C4-2B (cell line): ENCODE measurements around the gene GNPAT.

ENCODE experiments used
- H3K27ac ChIP-seq: fragments of 450-650 bp; 2 replicates; pipeline ENCODE4 v1.5.1; 2017
- ZFX ChIP-seq: fragments of 450-650 bp; IDR thresholded peaks from 2 replicates; pipeline ENCODE4 v1.6.1; 2017
- TF ChIP-seq, protein P1 (sequence below): fragments of 450-650 bp; conservative IDR thresholded peaks from 2 replicates; pipeline ENCODE4 v1.5.1; 2017; ENCODE audit warnings: mild to moderate bottlenecking

GNPAT gene

DNA sequence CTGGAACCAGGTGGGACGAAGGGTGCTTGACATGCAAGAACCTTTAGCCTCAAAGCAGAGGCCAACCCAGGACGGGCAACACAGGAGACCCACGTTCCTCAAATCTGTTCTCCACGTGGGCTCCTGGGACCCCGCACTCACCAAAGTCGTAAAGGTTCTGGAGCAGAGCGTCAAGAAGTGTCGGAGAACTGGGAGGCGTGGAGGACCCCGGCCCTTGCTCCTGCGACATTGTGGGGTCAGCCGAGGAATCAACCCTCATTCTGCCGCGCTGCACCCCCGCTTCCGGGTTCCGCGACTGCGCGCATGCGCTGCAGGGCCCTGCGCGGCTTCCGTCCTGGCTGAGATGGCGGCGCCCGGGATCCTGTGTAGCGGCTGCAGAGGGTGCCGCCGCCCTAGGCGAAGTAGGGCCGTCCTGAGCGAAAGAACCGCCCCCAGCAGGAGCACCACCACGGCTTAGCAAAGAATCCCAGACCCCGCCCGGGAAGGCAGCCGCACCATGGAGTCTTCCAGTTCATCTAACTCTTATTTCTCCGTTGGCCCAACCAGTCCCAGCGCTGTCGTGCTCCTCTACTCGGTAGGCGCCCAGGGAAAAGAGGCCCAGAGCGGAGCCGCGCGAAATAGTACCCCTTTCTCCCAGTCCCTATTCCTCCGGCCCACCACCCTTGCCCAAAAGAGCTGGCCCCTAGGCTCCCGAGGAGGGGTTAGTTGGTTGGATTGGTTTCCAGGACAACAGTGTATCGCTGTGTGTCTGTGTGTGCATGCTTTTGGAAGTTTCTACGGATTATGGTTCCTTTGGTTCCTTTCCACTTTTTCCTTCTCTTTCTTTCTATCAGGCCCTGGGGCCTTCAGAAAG is at the start of gene GNPAT:
Gene GNPAT (plus strand): TSS at position 330 of the 853 bp plus-strand sequence. CDS start 167 bp downstream, at position 497.
- H3K27ac ChIP-seq: peak within 1 kb of the TSS; percentile 84
- TF ChIP-seq, protein P1, sequence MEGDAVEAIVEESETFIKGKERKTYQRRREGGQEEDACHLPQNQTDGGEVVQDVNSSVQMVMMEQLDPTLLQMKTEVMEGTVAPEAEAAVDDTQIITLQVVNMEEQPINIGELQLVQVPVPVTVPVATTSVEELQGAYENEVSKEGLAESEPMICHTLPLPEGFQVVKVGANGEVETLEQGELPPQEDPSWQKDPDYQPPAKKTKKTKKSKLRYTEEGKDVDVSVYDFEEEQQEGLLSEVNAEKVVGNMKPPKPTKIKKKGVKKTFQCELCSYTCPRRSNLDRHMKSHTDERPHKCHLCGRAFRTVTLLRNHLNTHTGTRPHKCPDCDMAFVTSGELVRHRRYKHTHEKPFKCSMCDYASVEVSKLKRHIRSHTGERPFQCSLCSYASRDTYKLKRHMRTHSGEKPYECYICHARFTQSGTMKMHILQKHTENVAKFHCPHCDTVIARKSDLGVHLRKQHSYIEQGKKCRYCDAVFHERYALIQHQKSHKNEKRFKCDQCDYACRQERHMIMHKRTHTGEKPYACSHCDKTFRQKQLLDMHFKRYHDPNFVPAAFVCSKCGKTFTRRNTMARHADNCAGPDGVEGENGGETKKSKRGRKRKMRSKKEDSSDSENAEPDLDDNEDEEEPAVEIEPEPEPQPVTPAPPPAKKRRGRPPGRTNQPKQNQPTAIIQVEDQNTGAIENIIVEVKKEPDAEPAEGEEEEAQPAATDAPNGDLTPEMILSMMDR: no peak
- TF ChIP-seq ZFX: peak; percentile 75

DNA sequence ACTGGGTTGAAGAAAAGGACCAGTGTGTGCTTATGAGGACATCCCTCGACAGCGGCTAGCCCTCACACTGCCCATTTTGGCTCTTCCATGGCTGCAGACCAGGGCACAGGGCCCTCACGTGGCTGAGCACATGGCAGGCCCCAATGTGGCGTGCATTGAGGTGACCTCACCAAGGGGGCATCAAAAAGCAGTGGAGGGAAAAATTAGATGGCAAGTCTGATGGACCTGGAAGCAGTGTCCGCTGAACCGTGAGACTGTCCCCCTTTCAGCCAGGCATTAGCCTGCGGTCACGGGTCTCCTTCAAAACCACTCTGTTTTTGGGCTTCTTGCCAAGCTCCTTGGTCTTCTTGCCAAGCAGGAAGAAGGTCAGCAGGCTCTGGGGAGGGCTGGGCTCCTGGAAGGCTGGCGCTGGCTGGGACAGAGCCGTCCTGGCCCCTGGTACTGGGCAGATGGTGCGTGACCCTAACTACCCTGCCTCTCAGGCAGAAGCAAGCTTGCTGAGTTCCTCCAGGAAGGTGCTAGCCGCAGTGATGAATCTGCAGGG is 48.3 kb upstream of the GNPAT start:
- H3K27ac ChIP-seq: no peak overlapping the region
- no peak for TF ChIP-seq ZFX
- TF ChIP-seq, protein P1: no peak

DNA sequence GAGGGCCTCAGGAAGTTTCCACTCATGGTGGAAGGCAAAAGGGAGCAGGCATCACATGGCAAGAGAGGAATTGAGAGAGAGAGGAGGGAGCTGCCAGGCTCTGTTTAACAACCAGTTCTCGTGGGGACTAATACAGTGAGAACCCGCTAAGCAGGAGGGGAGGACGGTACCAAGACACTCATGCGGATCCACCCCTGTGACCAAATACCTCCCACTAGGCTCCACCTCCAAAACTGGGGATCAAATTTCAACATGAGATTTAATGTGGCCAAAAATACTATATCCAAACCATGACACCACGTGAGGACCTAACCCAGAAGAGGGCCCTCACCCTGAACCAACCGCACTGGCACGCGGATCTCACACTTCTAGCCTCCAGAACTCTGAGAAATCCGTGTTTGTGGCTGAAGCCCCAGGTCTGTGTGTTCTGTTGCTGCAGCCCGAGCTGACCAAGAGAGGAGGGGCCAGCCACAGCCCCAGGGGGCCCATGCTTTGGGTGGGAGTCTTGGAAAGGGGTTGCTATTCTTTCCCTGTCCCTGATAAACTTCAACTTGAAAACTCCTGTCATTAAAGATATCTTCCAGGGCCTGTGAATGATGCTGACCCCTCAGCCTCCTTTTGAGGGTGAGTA is 47.2 kb upstream of the GNPAT start:
- no peak overlapping the region for H3K27ac ChIP-seq
- TF ChIP-seq, protein P1: no peak
- TF ChIP-seq ZFX: no peak

DNA sequence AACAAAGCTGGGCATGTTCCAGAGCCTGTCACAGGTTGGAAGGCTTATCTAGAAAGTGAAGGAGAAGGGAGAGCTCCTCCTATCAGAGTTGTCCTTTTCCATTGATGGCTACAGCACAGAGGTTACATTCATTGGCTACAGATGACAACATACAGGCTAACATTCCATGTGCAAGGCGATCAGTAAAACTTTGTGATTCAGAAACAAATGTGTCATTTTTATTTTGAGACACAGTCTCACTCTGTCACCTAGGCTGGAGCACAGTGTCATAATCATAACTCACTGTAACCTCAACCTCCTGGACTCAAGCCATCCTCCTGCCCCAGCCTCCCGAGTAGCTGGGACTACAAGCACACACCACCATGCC is 46.6 kb upstream of the GNPAT start:
- no peak for TF ChIP-seq ZFX
- TF ChIP-seq, protein P1: no peak
- no peak overlapping the region for H3K27ac ChIP-seq

- TF ChIP-seq, protein P1: no peak
- no peak for TF ChIP-seq ZFX
- no peak overlapping the region for H3K27ac ChIP-seq
Observed at GRCh38 chr1:231194843-231195516, 46.0 kb upstream of the GNPAT start.

DNA sequence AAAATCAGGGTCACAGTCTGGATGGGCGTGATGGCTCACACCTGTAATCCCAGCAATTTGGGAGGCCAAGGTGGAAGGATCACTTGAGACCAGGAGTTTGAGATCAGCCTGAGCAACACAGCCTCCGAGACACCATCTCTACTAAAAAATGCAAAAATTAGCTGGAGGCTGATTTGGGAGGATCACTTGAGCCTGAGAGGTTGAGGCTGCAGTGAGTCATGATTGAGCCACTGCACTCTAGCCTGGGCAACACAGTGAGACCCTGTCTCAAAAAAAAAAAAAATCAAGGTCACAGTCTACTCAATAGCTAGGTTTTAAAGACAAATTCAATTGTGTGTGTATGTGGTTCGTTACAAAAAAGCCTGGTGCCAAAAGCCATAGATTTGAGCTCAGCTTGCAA is 44.7 kb upstream of the GNPAT start:
- TF ChIP-seq ZFX: no peak
- TF ChIP-seq, protein P1: no peak
- H3K27ac ChIP-seq: no peak overlapping the region
